ENCODE data around the gene SLC35F2. TPM values are rescaled to one million over a fixed set of nuclear protein-coding genes. Genes with fewer than 3 reads are reported as not detected.

Gene SLC35F2
- polyA plus RNA-seq, 1 donor, result 4.5 TPM

Other genes starting within 250 kb of the SLC35F2 start
- 2,272 TPM for gene SLN, start 146.7 kb downstream of the SLC35F2 start, polyA plus RNA-seq (ENCODE audit: insufficient read length)
- 0.49 TPM for gene RAB39A, start 69.7 kb upstream of the SLC35F2 start, polyA plus RNA-seq (ENCODE audit: insufficient read length)
- gene CUL5, start 150.1 kb upstream of the SLC35F2 start, polyA plus RNA-seq (ENCODE audit: insufficient read length), result 29.3 TPM